Naive thymus-derived CD4-positive, alpha-beta T cell (primary cell): ENCODE results near the gene PAX8. TPM values are rescaled to one million over a fixed set of nuclear protein-coding genes. Genes with fewer than 3 reads are reported as not detected.

Experiments
- ATAC-seq: fragments of 150-1000 bp; cut with Tn5 transposase; 2 replicates; pipeline ENCODE4 v1.10.0; 2021; ENCODE audit warnings: mild to moderate bottlenecking, moderate library complexity
- CTCF ChIA-PET: fragments of 350-600 bp; sonication (Branson Sonifier 250); formaldehyde crosslinking; loops from one replicate; lab custom pipeline; 2021; ENCODE audit warnings: antibody characterized with exemption; lab: Charles Lee
- POLR2A ChIA-PET: fragments of 350-600 bp; sonication (Branson Sonifier 250); formaldehyde crosslinking; loops from one replicate; lab custom pipeline; 2021; ENCODE audit warnings: antibody characterized with exemption, inconsistent platforms; lab: Charles Lee
- DNase-seq, 9 donors: peaks; one replicate each; pipeline versions ENCODE4 v3.0.0 to v3.0.0-alpha.2; 2020 to 2022; ENCODE audit warnings: mixed read lengths in 1 of 9
- H3K27ac ChIP-seq: one replicate; pipeline ENCODE4 v1.7.0; 2013; ENCODE audit warnings: mild to moderate bottlenecking, low read depth, low read length, moderate library complexity
- H3K27me3 ChIP-seq, 2 donors: one replicate each; pipeline ENCODE4 v1.7.0; 2013; ENCODE audit warnings: low read length in 2 of 2, mild to moderate bottlenecking in 2 of 2, moderate library complexity in 2 of 2; ENCODE audit not compliant: control insufficient read depth in 2 of 2, insufficient read depth in 2 of 2
- H3K36me3 ChIP-seq, 3 experiments: 1 replicate in 2 of 3; 2 replicates in 1 of 3; pipeline ENCODE4 v1.7.0; 2013; ENCODE audit warnings: low read length in 3 of 3, mild to moderate bottlenecking in 3 of 3, moderate library complexity in 1 of 3; ENCODE audit not compliant: insufficient read depth in 3 of 3, control insufficient read depth in 2 of 3
- H3K4me1 ChIP-seq, 2 donors: one replicate each; pipeline ENCODE4 v1.7.0; 2013; ENCODE audit warnings: low read length in 2 of 2, mild to moderate bottlenecking in 2 of 2, moderate library complexity in 1 of 2; ENCODE audit not compliant: control insufficient read depth in 2 of 2, insufficient read depth in 2 of 2
- H3K4me3 ChIP-seq: 2 replicates; pipeline ENCODE4 v1.7.0; 2013; ENCODE audit warnings: mild to moderate bottlenecking, low read length
- H3K9me3 ChIP-seq, 3 experiments: 1 replicate in 2 of 3; 2 replicates in 1 of 3; pipeline ENCODE4 v1.7.0; 2013; ENCODE audit warnings: low read length in 3 of 3; ENCODE audit not compliant: control insufficient read depth in 2 of 3
- H3K27ac Mint-ChIP-seq, 9 donors: one replicate each; pipeline ENCODE4 v1.8.0; 2020 to 2022; ENCODE audit warnings: mixed read lengths in 9 of 9, mild to moderate bottlenecking in 8 of 9, moderate library complexity in 5 of 9, inconsistent platforms in 2 of 9
- H3K27me3 Mint-ChIP-seq, 5 donors: one replicate each; pipeline ENCODE4 v1.8.0; 2021 to 2022; ENCODE audit warnings: mixed read lengths in 5 of 5, mild to moderate bottlenecking in 1 of 5
- H3K36me3 Mint-ChIP-seq, 5 donors: one replicate each; pipeline ENCODE4 v1.8.0; 2020 to 2022; ENCODE audit warnings: mixed read lengths in 5 of 5, mild to moderate bottlenecking in 3 of 5, inconsistent platforms in 1 of 5
- H3K4me1 Mint-ChIP-seq, 7 donors: one replicate each; pipeline ENCODE4 v1.8.0; 2020 to 2022; ENCODE audit warnings: mixed read lengths in 7 of 7, mild to moderate bottlenecking in 3 of 7, inconsistent platforms in 1 of 7
- H3K4me3 Mint-ChIP-seq, 10 donors: one replicate each; pipeline ENCODE4 v1.8.0; 2020 to 2022; ENCODE audit warnings: mild to moderate bottlenecking in 10 of 10, mixed read lengths in 10 of 10, moderate library complexity in 6 of 10, inconsistent platforms in 2 of 10
- H3K9me3 Mint-ChIP-seq, 11 donors: one replicate each; pipeline ENCODE4 v1.8.0; 2020 to 2022; ENCODE audit warnings: mixed read lengths in 11 of 11, mild to moderate bottlenecking in 4 of 11, inconsistent platforms in 1 of 11, moderate library complexity in 1 of 11
- intact Hi-C, 2 donors: fragments of 100-400 bp; cut with micrococcal nuclease; formaldehyde crosslinking; loops; one replicate each; pipeline ENCODE4 v1.15.1; 2023
- polyA plus RNA-seq, 2 donors: library from polyadenylated mRNA; unstranded; fragments of 300-500 nt; fragmentation: Illumina TruSeq; gene quantifications; one replicate each; pipeline ENCODE4 v1.2.3, GENCODE V29; 2021
- total RNA-seq, 6 experiments: library from RNA in 5 of 6; stranded (reverse) in 5 of 6; gene quantifications; 1 replicate in 5 of 6; 2 replicates in 1 of 6; pipeline ENCODE4 v1.2.3 and lab custom pipeline; 2021 to 2026

The PAX8 gene
- total and polyA plus RNA-seq, 7 experiments from 2014 or later, result 0.09 to 1.5 (median 1.2) TPM

DNA sequence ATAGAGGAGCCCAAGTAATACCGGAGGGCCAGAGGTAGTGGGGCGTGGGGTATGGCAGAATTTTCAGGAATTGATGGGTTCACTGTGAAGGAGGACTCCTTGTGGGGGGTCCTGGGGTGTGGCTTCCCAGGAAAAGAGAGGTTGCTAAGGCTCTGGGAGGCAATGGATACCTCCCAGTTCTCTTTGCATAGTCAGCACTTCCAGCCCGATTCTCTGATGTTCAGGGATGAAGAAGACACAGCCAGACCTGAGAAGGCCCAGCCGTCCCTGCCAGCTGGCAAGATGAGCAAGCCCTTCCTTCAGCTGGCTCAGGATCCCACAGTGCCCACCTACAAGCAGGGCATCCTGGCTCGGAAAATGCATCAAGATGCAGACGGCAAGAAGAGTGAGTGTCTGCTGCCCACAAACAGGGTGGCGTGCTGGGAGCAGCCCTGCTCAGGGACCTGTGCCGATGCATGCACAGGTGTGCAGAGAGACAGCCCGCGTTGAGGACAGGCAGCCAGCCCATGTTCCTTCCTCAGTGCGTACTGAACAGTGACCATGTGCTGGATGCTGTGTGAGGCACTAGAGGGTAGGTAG lies 82.7 kb downstream of the PAX8 start:
- Mint-ChIP-seq H3K27ac (peak overlapping the region in 8 of 9 donors; percentile 21 to 85 (median 68)), H3K4me1 (peaks cover 0 to 69% (median 5%) of the 10 kb centered on the region in 7 donors), H3K9me3 (no peaks in the 10 kb centered on the region), H3K27me3 (no peaks in the 10 kb centered on the region), H3K4me3 (peak overlapping the region in 2 of 10 donors; percentile 5 to 28), H3K36me3 (peaks cover 10 to 53% (median 19%) of the 10 kb centered on the region in 5 donors)
- no peak for ATAC-seq
- H3K4me1 ChIP-seq, result peaks cover 0 to 7% of the 10 kb centered on the region in 2 donors
- no peaks in the 10 kb centered on the region for H3K27me3 ChIP-seq
- DNase-seq, result no peak
- intact Hi-C loops, result loop anchor here (5.0 kb wide), 1 partner anchor 39 kb away; no protein-coding TSS in a partner anchor
- POLR2A ChIA-PET, result interaction anchor here (0.6 to 1.4 kb wide), 5 partner anchors 9 to 61 kb away, joined by 3 to 4 read pairs (median 3); no protein-coding TSS in a partner anchor
- no peak overlapping the region for H3K4me3 ChIP-seq
- peaks cover 40 to 95% (median 49%) of the 10 kb centered on the region in 3 experiments for H3K36me3 ChIP-seq
- CTCF ChIA-PET, result interaction anchor here (3.8 to 17.9 kb wide), 2 partner anchors 15 to 56 kb away, joined by 41 to 356 read pairs; no protein-coding TSS in a partner anchor
- no peaks in the 10 kb centered on the region for H3K9me3 ChIP-seq
- H3K27ac ChIP-seq, result peak overlapping the region; percentile 51

DNA sequence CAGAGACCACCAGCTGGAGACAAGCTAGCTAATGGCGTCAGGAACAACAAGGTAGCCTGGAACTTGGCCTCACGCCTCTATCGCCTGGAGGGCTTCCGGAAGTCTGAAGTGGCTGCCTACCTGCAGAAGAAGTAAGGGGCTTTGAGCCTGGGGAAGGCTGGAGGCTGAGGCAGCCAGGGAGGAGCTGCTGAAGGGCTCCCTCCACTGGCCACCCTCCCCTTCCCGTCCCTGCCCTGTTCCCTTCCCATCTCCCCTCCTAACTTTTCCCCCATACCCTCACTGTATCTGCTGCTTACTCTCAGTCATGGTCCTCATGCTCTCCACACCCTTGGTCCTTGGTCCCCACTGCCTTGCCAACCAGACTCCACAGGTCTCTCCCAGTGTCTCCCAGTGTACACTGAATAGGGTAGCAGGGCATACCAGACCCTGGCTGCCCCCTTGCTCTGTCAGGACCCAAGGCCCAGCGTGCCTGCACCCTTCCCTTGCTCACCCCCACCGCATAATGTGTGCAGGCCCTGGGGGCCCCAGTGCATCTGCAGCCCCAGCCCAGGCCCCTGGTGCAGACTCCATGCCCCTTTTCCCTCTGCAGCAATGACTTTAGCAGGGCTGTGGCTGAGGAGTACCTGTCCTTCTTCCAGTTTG lies 86.1 kb downstream of the PAX8 start:
- H3K27me3 ChIP-seq, result no peaks in the 10 kb centered on the region
- POLR2A ChIA-PET, result interaction anchor here (0.9 to 1.2 kb wide), 2 partner anchors 18 to 37 kb away, joined by 3 to 4 read pairs; no protein-coding TSS in a partner anchor
- H3K27ac ChIP-seq, result peak overlapping the region; percentile 8
- no peak for ATAC-seq
- no peak overlapping the region for H3K4me3 ChIP-seq
- H3K4me1 ChIP-seq, result peaks cover 0 to 8% of the 10 kb centered on the region in 2 donors
- peaks cover 30 to 75% (median 33%) of the 10 kb centered on the region in 3 experiments for H3K36me3 ChIP-seq
- Mint-ChIP-seq H3K27ac (peak overlapping the region; percentile 26 to 86 (median 51)), H3K9me3 (no peaks in the 10 kb centered on the region), H3K4me3 (no peak overlapping the region), H3K36me3 (peaks cover 17 to 46% (median 26%) of the 10 kb centered on the region in 5 donors), H3K27me3 (no peaks in the 10 kb centered on the region), H3K4me1 (peaks cover 16 to 78% (median 35%) of the 10 kb centered on the region in 7 donors)
- no peak for DNase-seq
- intact Hi-C loops, result no loop called here
- CTCF ChIA-PET, result interaction anchor here (0.8 to 17.9 kb wide), 6 partner anchors 9 to 207 kb away, joined by 3 to 356 read pairs (median 4); no protein-coding TSS in a partner anchor
- H3K9me3 ChIP-seq, result no peaks in the 10 kb centered on the region

GRCh38 chr2:113190871-113191270 lies 87.8 kb downstream of the PAX8 start:
- no peak for ATAC-seq
- ChIA-PET POLR2A (interaction anchor here (1.0 kb wide), 1 partner anchor 34 kb away, joined by 3 read pairs; no protein-coding TSS in a partner anchor), CTCF (interaction anchor here (17.9 kb wide), 1 partner anchor 50 kb away, joined by 356 read pairs; no protein-coding TSS in a partner anchor)
- intact Hi-C loops, result no loop called here
- Histone ChIP-seq H3K9me3 (no peaks in the 10 kb centered on the region), H3K4me3 (no peak overlapping the region), H3K4me1 (peaks cover 5 to 21% of the 10 kb centered on the region in 2 donors), H3K36me3 (peaks cover 17 to 74% (median 24%) of the 10 kb centered on the region in 3 experiments), H3K27ac (no peak overlapping the region), H3K27me3 (no peaks in the 10 kb centered on the region)
- H3K27ac Mint-ChIP-seq, result peak overlapping the region in 8 of 9 donors; percentile 66 to 90 (median 81)
- no peaks in the 10 kb centered on the region for H3K9me3 Mint-ChIP-seq
- no peak for DNase-seq
- H3K36me3 Mint-ChIP-seq, result peaks cover 12 to 36% (median 22%) of the 10 kb centered on the region in 5 donors
- no peak overlapping the region for H3K4me3 Mint-ChIP-seq
- H3K27me3 Mint-ChIP-seq, result no peaks in the 10 kb centered on the region
- peaks cover 27 to 75% (median 50%) of the 10 kb centered on the region in 7 donors for H3K4me1 Mint-ChIP-seq

- Histone ChIP-seq H3K4me1 (peaks cover 28 to 43% of the 10 kb centered on the region in 2 donors), H3K4me3 (no peak overlapping the region), H3K27ac (peak overlapping the region; percentile 28), H3K9me3 (no peaks in the 10 kb centered on the region), H3K36me3 (peaks cover 11 to 72% (median 12%) of the 10 kb centered on the region in 3 experiments), H3K27me3 (no peaks in the 10 kb centered on the region)
- intact Hi-C loops, result loop anchor here in 1 of 2 donors (1.0 kb wide), 1 partner anchor 11 kb away; no protein-coding TSS in a partner anchor
- ChIA-PET POLR2A (interaction anchor here (1.7 kb wide), 1 partner anchor 9 kb away, joined by 4 read pairs; no protein-coding TSS in a partner anchor), CTCF (interaction anchor here (1.1 to 2.2 kb wide), 2 partner anchors 12 to 48 kb away, joined by 3 to 5 read pairs; no protein-coding TSS in a partner anchor)
- H3K4me3 Mint-ChIP-seq, result peak overlapping the region in 6 of 10 donors; percentile 7 to 61 (median 40)
- DNase-seq (no peak), ATAC-seq (no peak)
- peaks cover 50 to 77% (median 70%) of the 10 kb centered on the region in 7 donors for H3K4me1 Mint-ChIP-seq
- H3K9me3 Mint-ChIP-seq, result no peaks in the 10 kb centered on the region
- peak overlapping the region in 8 of 9 donors; percentile 26 to 90 (median 84) for H3K27ac Mint-ChIP-seq
- H3K36me3 Mint-ChIP-seq, result peaks cover 10 to 32% (median 22%) of the 10 kb centered on the region in 5 donors
- no peaks in the 10 kb centered on the region for H3K27me3 Mint-ChIP-seq
These were observed 91.0 kb downstream of the PAX8 start for GRCh38 chr2:113187771-113188170.

GRCh38 chr2:113186433-113186796 lies 92.3 kb downstream of the PAX8 start:
- H3K4me1 Mint-ChIP-seq, result peaks cover 61 to 91% (median 82%) of the 10 kb centered on the region in 7 donors
- Histone ChIP-seq H3K27ac (peak overlapping the region; percentile 52), H3K4me1 (peaks cover 35 to 57% of the 10 kb centered on the region in 2 donors), H3K9me3 (no peaks in the 10 kb centered on the region), H3K4me3 (no peak overlapping the region), H3K27me3 (no peaks in the 10 kb centered on the region), H3K36me3 (peaks cover 6 to 72% (median 6%) of the 10 kb centered on the region in 3 experiments)
- no peaks in the 10 kb centered on the region for H3K9me3 Mint-ChIP-seq
- H3K36me3 Mint-ChIP-seq, result peaks cover 10 to 34% (median 27%) of the 10 kb centered on the region in 5 donors
- H3K27ac Mint-ChIP-seq, result peak overlapping the region; percentile 1 to 96 (median 89)
- ChIA-PET POLR2A (no interaction called here), CTCF (no interaction called here)
- intact Hi-C loops, result no loop called here
- no peaks in the 10 kb centered on the region for H3K27me3 Mint-ChIP-seq
- H3K4me3 Mint-ChIP-seq, result peak overlapping the region in 8 of 10 donors; percentile 0 to 97 (median 27)
- DNase-seq (no peak), ATAC-seq (no peak)

GRCh38 chr2:113185664-113186432 lies 92.9 kb downstream of the PAX8 start:
- H3K27me3 Mint-ChIP-seq, result no peaks in the 10 kb centered on the region
- peaks cover 3 to 66% (median 6%) of the 10 kb centered on the region in 3 experiments for H3K36me3 ChIP-seq
- no peak for ATAC-seq
- H3K36me3 Mint-ChIP-seq, result peaks cover 10 to 39% (median 27%) of the 10 kb centered on the region in 5 donors
- peak overlapping the region in 9 of 10 donors; percentile 7 to 97 (median 35) for H3K4me3 Mint-ChIP-seq
- POLR2A ChIA-PET, result no interaction called here
- H3K27ac Mint-ChIP-seq, result peak overlapping the region; percentile 1 to 96 (median 90)
- no peak for DNase-seq
- peaks cover 41 to 63% of the 10 kb centered on the region in 2 donors for H3K4me1 ChIP-seq
- peaks cover 66 to 93% (median 87%) of the 10 kb centered on the region in 7 donors for H3K4me1 Mint-ChIP-seq
- H3K4me3 ChIP-seq, result no peak overlapping the region
- no peaks in the 10 kb centered on the region for H3K9me3 ChIP-seq
- H3K27me3 ChIP-seq, result no peaks in the 10 kb centered on the region
- intact Hi-C loops, result no loop called here
- H3K27ac ChIP-seq, result peak overlapping the region; percentile 52
- H3K9me3 Mint-ChIP-seq, result no peaks in the 10 kb centered on the region
- CTCF ChIA-PET, result no interaction called here
